CD4-positive, alpha-beta T cell treated with Interleukin-4 for 1 hour (primary cell): ENCODE results near the gene CES4A.
"Not testable (repeated sequence)": the region's sequence is repeated elsewhere in the genome, so short reads cannot be mapped to it uniquely, and the experiment has no call there.

Experiments used
- DNase-seq, 2 donors: peaks; one replicate each; pipeline ENCODE4 v3.0.0-alpha.2; 2020 to 2022

The CES4A gene

DNA sequence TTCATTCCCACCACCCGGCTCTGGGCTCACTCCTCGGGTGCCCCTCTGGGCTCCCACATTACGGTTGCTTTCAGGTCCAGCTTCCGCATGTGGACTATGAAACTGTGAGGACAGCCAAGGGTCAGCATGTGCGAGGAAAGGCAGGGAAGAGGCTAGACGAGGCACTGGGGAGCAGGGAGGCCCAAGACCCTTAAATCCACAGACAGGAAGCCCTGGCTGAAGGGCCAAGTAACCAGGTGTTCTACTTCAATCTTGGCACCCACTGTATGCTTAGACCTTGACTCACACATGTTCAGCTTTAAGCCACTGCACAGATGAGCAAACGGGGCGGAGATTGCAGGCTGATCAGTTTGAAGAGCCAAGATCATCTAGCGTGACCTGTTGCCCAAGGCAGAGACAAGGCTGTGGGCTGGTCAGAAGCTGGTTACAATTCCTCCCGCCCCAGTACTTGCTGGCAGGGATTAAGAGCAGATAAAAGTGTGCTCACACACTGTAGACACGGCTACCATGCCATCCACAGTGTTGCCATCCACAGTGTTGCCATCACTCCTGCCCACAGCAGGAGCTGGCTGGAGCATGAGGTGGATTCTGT is at the start of gene CES4A:
TSS of gene CES4A (plus strand) at position 393 of the 592 bp plus-strand sequence. CDS start at position 577, 184 bp downstream.
- DNase-seq, result no peak

DNA sequence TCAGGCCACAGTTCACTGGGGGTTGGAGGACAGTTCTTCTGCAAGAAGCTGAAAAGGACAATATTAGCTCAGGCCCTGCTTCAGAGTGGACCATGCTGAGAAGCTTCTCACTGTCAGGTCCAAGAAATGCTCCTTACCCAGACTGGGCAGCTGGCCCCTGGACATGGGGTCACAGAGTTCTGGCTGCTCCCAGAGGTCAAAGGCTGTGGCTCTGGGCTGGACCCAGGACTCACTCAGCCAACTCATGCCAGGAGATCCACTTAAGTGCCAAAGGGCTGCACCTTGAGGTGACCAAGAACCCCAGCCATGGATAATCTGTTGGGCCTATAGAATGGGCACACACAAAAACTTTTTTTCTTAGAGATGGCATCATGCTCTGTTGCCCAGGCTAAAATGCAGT is 49.0 kb upstream of the CES4A start:
- no peak for DNase-seq

DNA sequence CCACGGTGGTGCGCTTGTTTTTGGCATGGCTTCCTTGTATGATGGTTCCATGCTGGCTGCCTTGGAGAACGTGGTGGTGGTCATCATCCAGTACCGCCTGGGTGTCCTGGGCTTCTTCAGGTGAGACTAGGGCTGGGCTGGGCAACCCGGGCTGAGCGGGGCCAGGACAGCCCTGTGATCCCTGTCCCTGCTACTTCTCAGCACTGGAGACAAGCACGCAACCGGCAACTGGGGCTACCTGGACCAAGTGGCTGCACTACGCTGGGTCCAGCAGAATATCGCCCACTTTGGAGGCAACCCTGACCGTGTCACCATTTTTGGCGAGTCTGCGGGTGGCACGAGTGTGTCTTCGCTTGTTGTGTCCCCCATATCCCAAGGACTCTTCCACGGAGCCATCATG is 48.2 kb upstream of the CES4A start:
- no peak for DNase-seq

DNA sequence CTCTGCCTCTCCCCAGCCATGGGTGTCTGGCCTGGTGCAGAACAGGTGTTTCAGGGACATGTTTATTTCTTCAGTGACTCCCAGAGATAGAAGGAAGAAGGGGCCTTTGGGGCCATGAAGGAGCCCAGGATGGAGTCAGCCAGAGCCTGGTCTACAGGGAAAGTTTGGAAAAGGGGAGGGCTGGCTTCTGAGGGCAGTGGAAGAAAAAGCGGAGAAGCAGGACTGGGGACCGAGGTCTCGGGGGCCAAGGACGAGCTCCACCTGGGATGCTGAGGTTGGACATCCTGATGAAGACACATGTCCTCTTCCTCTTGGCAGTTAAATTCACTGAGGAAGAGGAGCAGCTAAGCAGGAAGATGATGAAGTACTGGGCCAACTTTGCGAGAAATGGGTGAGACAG is 45.4 kb upstream of the CES4A start:
- no peak for DNase-seq

DNA sequence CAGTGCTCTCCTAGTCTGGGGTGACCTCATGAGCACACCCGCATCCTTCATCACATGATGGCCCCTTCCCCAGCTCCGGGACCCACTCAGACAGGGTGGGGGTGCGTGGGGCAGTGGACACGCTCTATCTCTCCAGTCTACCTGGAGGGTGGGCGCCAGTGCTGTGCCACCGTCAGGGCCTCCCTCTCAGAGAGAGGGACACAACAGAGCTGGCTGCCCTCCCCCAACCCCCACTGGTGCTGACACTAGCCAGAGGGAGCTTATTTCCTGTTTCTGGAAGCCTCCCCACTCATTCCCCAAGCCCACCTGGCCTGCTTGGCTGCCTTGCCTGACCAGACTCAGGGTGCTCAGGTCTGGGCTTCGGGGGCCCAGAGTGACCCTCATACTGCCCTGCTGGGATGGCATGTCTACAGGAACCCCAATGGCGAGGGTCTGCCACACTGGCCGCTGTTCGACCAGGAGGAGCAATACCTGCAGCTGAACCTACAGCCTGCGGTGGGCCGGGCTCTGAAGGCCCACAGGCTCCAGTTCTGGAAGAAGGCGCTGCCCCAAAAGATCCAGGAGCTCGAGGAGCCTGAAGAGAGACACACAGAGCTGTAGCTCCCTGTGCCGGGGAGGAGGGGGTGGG is 44.8 kb upstream of the CES4A start:
- no peak for DNase-seq

DNA sequence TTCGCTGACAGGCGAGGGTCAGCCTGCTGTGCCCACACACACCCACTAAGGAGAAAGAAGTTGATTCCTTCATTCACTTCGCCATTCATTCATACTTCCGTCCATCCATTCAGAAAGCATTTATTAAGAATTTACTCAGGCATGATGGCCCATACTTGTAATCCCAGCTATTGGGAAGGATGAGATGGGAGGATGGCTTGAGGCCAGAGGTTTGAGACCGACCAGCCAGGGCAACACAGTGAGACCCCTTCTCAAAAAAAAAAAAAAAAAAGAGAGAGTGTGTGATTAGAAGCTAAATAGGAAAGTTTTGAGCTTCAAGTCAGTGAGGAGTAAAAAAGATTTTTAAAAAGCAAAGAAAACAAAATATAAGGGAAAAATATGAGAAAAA is 44.3 kb upstream of the CES4A start:
- DNase-seq, result no peak

DNA sequence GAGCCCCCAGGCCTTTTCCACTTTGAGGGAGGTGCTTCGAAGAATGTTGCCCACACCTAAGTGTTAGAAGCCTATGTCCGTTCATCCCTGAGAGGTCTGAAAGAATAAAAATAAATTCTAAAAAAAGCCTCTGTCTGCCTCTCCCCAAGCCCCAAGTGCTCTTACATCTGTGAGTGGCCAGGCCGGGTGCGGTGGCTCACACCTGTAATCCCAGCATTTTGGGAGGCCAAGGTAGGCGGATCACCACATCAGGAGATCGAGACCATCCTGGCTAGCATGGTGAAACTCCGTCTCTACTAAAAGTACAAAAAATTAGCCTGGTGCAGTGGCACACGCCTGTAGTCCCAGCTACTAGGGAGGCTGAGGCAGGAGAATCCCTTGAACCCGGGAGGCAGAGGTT is 43.4 kb upstream of the CES4A start:
- not testable (repeated sequence) for DNase-seq

DNA sequence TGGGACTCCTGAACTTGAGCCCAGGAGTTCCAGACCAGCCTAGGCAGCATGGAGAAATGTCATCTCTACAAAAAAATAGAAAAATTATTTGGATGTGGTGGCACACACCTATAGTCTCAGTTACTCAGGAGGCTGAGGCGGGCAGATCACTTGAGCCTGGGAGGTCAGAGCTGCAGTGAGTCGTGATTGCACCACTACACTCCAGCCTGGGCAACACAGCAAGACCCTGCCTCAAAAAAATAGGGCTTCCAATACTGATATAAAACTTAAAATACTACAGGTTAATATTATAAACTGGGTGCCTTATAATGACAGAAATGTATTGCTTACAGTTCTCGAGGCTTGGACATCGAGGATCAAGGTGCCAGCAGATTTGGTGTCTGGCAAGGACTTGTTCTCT is 42.5 kb upstream of the CES4A start:
- DNase-seq, result no peak

DNA sequence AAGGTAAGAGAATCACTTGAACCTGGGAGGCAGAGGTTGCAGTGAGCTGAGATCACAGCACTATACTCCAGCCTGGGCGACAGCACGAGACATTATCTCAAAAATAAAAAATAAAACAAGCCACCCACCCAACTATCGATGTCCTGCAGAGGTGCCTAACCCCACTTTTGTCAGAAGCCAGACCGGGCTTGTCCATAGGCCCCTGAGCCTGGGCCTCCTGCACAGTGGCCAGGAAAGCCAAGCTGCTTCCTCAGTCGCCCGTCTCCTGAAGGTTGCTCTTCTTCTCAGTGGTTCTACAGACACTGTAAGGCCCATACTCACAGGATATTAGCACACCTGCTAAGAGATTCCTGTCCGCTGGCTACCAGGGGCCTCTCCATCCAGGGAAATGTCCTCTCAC is 41.8 kb upstream of the CES4A start:
- DNase-seq, result no peak

DNA sequence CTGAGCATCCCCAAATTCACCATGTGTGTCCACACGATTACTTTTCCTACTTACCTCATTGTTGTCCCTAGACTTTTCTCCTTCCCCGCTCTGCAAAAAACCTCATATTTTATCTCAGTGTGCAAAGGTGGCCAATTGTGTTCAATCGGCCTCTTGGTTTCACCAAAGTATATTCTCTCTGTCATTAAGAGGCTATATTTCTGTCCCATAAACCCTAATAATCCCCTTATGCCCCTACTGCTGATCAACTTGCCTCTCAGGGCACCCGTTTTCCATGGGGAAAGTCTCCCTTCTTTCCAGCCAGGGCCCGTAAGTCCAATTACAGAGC is 41.5 kb upstream of the CES4A start:
- no peak for DNase-seq

DNA sequence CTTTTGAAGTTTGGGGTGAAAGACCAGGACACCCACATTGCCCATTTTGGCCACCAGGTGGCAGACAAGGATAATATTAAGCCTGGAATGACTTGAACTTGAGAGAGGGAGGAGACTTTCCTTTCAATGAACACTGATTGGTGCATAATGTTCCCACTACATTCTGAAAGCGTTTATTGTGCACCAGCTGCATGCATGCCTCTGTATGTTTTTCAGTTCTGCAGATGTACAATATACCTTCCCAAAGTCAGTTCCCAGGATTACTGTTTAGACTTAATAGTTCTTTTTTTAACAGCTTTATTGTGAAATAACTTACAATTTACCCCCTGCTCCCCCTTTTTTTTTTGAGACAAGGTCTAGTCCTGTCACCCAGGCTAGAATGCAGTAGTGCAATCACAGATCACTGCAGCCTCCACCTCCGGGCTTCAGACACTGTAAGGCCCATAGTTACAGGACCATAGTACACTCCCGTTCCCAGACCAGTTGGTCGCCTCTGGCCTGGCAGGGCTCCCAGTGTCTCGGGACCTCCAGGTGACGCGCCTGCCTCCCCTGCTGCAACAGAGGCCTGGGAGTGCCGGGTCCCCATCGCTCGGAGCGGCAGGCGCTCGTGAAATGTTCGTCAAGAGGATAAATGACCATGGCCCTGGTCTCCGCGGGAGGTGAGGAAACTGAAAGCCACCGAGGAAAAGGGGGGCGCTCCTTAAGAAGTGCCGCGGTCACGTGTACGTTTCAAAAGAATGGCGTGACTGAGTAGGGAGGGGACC is 40.9 kb upstream of the CES4A start:
- peak; percentile 84 to 88 for DNase-seq

DNA sequence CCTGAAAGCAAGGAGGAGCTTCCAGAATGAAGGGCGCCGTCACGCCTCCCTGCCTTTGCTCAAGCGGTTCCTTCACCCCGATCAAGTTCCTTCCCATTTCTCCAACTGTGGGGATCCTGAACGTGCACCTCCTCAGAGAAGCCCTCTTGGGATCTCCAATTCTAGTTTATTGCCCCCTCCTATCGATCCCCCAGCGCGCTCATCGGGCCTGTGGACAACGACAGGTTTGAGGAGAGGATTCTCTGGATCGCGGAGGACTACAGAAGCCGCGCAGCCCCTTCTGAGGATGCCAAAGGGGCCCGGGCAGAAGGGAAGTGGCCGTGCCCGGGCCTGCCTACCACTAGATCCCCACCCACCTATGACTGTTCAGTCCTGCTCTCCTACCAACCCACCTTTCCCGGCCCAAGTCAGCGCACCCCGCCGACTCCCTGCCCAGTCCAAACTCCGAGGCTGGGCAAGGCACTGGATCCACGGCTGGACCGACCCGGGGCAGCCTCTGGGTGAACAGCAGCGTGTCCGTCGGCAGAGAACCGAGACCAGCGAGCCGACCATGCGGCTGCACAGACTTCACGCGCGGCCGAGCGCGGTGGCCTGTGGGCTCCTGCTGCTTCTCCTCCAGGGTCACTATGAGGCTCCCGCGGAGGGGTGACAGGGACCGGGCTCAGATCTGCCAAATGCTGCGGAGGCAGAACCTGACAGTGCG is 40.1 kb upstream of the CES4A start:
- no peak for DNase-seq

DNA sequence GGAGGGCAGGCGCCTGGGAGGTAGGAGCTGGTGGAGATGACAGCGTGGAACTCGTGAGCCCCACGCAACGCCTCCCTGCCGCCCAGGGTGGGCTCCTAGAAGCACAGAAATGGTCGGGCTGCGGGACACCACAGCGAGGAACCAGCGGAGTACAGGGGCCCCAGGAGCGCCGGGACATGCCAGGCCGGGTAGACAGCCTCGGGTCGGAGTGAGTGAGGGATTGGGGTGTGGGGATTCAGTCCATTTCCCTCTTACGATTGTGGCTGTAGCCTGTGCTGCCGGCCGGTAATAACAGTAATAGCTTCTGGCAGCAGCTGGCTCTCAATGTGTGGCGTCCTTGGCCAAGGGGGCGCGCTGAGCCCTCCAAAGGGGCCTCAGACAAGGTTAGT is 39.6 kb upstream of the CES4A start:
- DNase-seq, result no peak

DNA sequence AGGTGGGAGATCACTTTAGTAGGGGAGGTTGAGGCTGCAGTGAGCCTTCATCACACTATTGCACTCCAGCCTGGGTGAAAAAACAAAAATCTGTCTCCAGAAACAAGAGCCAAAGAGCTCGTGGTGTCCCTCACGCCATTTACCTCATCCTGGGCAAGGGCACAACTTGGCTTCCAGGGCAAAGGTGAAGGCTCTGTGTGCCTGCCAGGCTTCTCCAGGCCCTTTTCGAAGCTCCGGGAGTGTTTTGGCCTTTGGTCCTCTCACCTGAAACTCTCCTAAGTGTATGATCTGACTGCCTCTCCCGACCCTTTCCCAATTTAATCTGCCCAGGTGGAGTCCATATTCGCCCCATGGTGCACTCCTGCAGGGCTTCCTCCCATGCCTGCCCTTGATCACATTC is 38.9 kb upstream of the CES4A start:
- DNase-seq, result no peak

DNA sequence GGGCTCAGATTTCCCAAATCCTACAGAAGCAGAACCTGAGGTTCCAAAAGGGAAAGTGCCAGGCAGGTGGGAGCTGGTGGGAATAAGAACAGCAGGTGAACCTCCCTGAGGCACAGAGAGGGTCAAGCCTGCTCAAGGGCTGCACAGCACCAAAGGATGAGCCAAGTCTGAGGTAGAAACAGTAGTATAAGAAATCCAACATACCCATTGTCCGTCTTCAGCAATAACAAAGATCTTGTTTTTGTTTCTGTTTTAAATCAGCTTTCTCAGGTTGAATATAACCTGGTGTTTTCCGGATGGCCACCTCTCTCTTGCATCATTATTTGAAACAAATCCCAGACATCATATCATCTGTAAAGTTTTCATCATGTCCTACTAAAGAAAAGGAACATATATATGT is 38.0 kb upstream of the CES4A start:
- no peak for DNase-seq

DNA sequence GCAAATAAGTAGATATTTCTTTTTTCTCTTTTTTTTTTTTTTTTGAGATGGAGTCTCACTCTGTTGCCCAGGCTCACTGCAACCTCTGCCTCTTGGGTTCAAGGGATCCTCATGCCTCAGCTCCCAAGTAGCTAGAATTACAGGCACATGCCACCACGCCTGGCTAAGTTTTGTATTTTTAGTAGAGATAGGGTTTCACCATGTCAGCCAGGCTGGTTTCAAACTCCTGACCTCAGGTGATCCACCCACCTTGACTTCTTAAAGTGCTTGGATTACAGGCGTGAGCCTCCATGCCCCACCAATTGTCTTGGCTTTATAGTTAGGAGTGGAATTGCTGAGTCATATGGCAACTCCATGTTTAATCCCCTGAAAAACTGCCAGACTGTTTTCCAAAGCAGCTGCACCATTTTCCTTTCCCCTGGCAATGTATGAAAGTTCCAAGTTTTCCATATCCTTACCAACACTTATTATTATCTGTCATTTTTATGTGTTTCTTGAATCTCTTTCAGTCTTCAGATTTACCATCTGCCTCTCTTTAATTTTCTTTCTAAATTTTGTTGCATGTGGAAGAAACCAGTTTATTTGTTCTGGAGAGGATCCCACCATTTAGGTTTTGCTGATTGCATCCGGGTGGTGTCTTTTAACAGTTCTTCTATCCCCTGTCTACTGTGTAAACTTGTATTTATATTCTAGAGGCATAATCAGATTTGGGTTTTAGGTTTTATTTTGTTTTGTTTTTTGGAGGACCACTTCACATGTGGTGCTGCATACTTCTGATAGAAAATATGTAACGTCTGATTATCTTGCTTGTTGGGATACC is 37.2 kb upstream of the CES4A start:
- DNase-seq, result no peak

DNA sequence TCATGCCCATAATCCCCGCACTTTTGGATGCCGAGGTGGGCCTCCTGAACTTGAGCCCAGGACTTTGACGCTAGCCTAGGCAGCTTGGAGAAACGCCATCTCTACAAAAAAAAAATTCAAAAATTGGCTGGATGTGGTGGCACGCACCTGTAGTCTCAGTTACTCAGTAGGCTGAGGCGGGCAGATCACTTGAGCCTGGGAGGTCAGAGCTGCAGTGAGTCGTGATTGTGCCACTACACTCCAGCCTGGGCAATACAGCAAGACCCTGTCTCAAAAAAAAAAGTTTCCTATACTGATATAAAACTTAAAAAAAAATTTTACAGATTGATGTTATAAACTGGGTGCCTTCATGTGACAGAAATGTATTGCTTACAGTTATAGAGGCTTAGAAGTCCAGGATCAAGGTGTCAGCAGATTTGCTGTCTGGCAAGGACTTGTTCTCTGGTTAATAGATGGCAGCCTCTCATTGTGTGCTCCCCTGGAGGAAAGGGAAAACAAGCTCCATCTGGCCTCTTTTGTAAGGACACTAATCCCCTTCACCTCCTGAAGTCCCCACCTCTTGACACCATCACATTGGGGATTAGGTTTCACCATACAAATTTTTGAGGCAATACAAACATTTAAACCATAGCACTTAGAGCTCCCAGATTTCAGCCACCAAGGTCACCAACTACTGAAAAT is 35.8 kb upstream of the CES4A start:
- DNase-seq, result no peak

DNA sequence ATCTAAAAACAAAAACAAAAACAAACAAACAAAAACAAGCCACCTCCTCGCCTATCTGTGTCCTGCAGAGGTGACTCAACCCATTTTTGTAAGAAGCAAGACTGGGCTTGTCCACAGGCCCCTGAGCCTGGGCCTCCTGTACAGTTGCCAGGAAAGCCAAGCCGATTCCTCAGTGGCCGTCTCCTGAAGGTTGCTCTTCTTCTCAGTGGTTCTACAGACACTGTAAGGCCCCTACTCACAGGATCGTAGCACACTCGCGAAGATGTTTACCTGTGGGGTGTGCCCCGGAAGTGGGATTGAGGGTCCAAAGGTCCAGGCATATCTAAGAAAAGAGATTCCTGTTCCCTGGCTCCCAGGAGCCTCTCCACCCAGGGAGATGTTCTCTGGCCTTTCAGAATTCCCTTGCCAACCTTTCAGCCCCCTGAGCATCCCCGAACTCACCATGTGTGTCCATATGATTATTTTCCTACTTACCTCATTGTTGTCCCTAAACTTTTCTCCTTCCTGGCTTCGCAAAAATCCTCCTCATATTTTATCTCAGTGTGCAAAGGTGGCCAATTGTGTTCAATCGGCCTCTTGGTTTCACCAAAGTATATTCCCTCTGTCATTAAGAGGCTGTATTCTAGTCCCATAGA is 34.8 kb upstream of the CES4A start:
- no peak for DNase-seq

DNA sequence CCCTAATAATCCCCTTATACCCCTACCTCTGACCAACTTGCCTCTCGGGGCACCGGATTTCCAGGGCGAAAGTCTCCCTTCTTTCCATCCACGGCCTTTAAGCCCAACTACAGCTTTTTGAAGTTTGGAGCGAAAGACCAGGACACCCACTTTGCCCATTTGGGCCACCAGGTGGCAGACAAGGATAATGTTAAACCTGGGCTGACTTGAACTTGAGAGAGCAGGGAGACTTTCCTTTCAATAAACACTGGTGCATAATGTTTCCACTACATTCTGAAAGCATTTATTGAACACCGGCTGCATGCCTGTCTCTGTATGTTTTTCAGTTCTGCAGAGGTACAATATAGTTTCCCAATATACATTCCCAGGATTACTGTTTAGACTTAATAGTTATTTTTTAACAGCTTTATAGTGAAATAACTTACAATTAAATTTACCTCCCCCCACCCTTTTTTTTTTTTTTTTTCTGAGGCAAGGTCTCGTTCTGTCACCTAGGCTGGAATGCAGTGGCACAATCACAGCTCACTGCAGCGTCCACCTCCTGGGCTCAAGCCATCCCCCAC is 34.2 kb upstream of the CES4A start:
- peak; percentile 72 to 77 for DNase-seq

DNA sequence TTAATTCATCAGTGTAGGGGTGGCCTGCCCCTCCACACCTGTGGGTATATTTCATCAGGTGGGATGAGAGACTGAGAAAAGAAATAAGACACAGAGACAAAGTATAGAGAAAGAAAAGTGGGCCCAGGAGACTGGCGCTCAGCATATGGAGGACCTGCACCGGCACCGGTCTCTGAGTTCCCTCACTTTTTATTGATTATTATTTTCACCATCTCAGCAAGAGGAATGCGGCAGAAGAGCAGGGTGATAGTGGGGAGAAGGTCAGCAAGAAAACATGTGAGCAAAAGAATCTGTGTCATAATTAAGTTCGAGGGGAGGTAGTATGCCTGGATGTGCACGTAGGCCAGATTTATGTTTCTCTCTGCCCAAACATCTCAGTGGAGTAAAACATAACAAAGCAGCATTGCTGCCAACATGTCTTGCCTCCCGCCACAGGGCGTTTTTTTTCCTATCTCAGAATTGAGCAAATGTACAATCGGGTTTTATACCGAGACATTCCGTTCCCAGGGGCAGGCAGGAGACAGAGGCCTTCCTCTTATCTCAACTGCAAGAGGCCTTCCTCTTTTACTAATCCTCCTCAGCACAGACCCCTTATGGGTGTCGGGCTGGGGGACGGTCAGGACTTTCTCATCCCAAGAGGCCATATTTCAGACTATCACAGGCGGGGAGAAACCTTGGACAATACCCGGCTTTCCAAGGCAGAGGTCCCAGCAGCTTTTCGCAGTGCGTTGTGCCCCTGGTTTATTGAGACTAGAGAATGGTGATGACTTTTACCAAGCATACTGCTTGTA is 32.8 kb upstream of the CES4A start:
- not testable (repeated sequence) for DNase-seq

DNA sequence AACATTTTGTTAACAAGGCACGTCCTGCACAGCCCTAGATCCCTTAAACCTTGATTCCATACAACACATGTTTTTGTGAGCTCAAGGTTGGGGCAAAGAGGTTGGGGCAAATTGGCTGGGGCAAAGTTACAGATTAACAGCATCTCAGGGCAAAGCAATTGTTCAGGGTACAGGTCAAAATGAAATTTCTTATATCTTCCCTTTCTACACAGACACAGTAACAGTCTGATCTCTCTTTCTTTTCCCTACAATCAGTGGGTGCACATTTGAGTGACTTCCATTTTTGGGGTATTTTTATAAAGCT is 32.3 kb upstream of the CES4A start:
- not testable (repeated sequence) for DNase-seq
